H9 (cell line): ENCODE data around the gene PEX10. TPM values are rescaled to one million over a fixed set of nuclear protein-coding genes. Genes with fewer than 3 reads are reported as not detected.

Experiments
- DNase-seq: peaks from one replicate; pipeline ENCODE4 v3.0.0-alpha.2; 2017
- H2AFZ ChIP-seq: one replicate; pipeline ENCODE4 v1.6.1; 2013; ENCODE audit warnings: mild to moderate bottlenecking, low read length, control low read depth, moderate library complexity
- H2AK5ac ChIP-seq: 2 replicates; pipeline ENCODE4 v1.6.1; 2013; ENCODE audit warnings: low read length, control low read depth, mixed read lengths; ENCODE audit not compliant: insufficient read length
- H2BK120ac ChIP-seq: one replicate; pipeline ENCODE4 v1.6.1; 2013; ENCODE audit warnings: low read depth, mild to moderate bottlenecking, low read length, control low read depth, inconsistent platforms; ENCODE audit not compliant: poor library complexity, severe bottlenecking
- H2BK12ac ChIP-seq: 2 replicates; pipeline ENCODE4 v1.6.1; 2013; ENCODE audit warnings: low read length, control low read depth, mixed read lengths, low read depth; ENCODE audit not compliant: insufficient read length
- H2BK15ac ChIP-seq: 2 replicates; pipeline ENCODE4 v1.6.1; 2013; ENCODE audit warnings: low read depth, low read length, control low read depth
- H2BK20ac ChIP-seq: one replicate; pipeline ENCODE4 v1.6.1; 2013; ENCODE audit warnings: low read depth, mild to moderate bottlenecking, low read length, control low read depth, inconsistent platforms; ENCODE audit not compliant: poor library complexity, severe bottlenecking
- H2BK5ac ChIP-seq: 2 replicates; pipeline ENCODE4 v1.6.1; 2013; ENCODE audit warnings: low read length, control low read depth, mixed read lengths; ENCODE audit not compliant: insufficient read length
- H3K14ac ChIP-seq: 2 replicates; pipeline ENCODE4 v1.6.1; 2013; ENCODE audit warnings: low read length, control low read depth; ENCODE audit not compliant: insufficient read depth
- H3K18ac ChIP-seq: 2 replicates; pipeline ENCODE4 v1.6.1; 2013; ENCODE audit warnings: low read depth, mild to moderate bottlenecking, mixed read lengths, low read length, control low read depth; ENCODE audit not compliant: insufficient read length
- H3K23ac ChIP-seq: 2 replicates; pipeline ENCODE4 v1.6.1; 2013; ENCODE audit warnings: low read length, control low read depth, mixed read lengths, low read depth; ENCODE audit not compliant: insufficient read length
- H3K23me2 ChIP-seq: 2 replicates; pipeline ENCODE4 v1.6.1; 2013; ENCODE audit warnings: low read depth, mild to moderate bottlenecking, mixed read lengths, low read length, control low read depth; ENCODE audit not compliant: insufficient read length, poor library complexity, severe bottlenecking
- H3K27ac ChIP-seq: 2 replicates; pipeline ENCODE4 v1.5.1; 2013; ENCODE audit warnings: low read length, control low read depth, mixed read lengths, low read depth; ENCODE audit not compliant: insufficient read length
- H3K27me3 ChIP-seq: 2 replicates; pipeline ENCODE4 v1.6.1; 2013; ENCODE audit warnings: low read length, control low read depth, inconsistent platforms; ENCODE audit not compliant: insufficient read depth
- H3K4ac ChIP-seq: 2 replicates; pipeline ENCODE4 v1.6.1; 2013; ENCODE audit warnings: low read depth, mild to moderate bottlenecking, control low read depth, inconsistent platforms, low read length, moderate library complexity
- H3K4me1 ChIP-seq: 2 replicates; pipeline ENCODE4 v1.6.1; 2013; ENCODE audit warnings: low read length, control low read depth, inconsistent platforms; ENCODE audit not compliant: insufficient read depth
- H3K4me2 ChIP-seq: 2 replicates; pipeline ENCODE4 v1.6.1; 2013; ENCODE audit warnings: low read length, control low read depth, mixed read lengths; ENCODE audit not compliant: insufficient read length, insufficient read depth
- H3K56ac ChIP-seq: 2 replicates; pipeline ENCODE4 v1.6.1; 2013; ENCODE audit warnings: low read depth, mild to moderate bottlenecking, mixed read lengths, low read length, control low read depth; ENCODE audit not compliant: insufficient read length
- H3K79me1 ChIP-seq: 2 replicates; pipeline ENCODE4 v1.6.1; 2013; ENCODE audit warnings: low read depth, mild to moderate bottlenecking, moderate library complexity, low read length, control low read depth, inconsistent platforms; ENCODE audit not compliant: insufficient read depth, poor library complexity, severe bottlenecking
- H3K79me2 ChIP-seq: 2 replicates; pipeline ENCODE4 v1.6.1; 2013; ENCODE audit warnings: low read length, control low read depth, inconsistent platforms; ENCODE audit not compliant: insufficient read depth
- H3K9ac ChIP-seq: 2 replicates; pipeline ENCODE4 v1.6.1; 2013; ENCODE audit warnings: low read length, control low read depth, mixed read lengths; ENCODE audit not compliant: insufficient read length; ENCODE audit errors: extremely low read depth
- H3K9me3 ChIP-seq: one replicate; pipeline ENCODE4 v1.6.1; 2013; ENCODE audit warnings: low read depth, low read length, inconsistent platforms; ENCODE audit not compliant: control insufficient read depth
- H3T11ph ChIP-seq: one replicate; pipeline ENCODE4 v1.6.1; 2013; ENCODE audit warnings: mild to moderate bottlenecking, low read length, control low read depth, inconsistent platforms
- H4K20me1 ChIP-seq: one replicate; pipeline ENCODE4 v1.6.1; 2013; ENCODE audit not compliant: control insufficient read depth, insufficient read length, insufficient read depth
- H4K5ac ChIP-seq: 2 replicates; pipeline ENCODE4 v1.6.1; 2013; ENCODE audit warnings: low read depth, mild to moderate bottlenecking, mixed read lengths, low read length, control low read depth; ENCODE audit not compliant: insufficient read length
- H4K8ac ChIP-seq: replicated peaks from 2 replicates; pipeline ENCODE4 v1.6.1; 2013; ENCODE audit warnings: low read length, control low read depth, mixed read lengths, low read depth; ENCODE audit not compliant: insufficient read length
- H4K91ac ChIP-seq: 2 replicates; pipeline ENCODE4 v1.6.1; 2013; ENCODE audit warnings: low read depth, mild to moderate bottlenecking, moderate library complexity, mixed read lengths, low read length, control low read depth; ENCODE audit not compliant: insufficient read length
- H3K27ac Mint-ChIP-seq, 3 experiments: 2 replicates in 2 of 3; 3 replicates in 1 of 3; pipeline ENCODE4 v1.8.0; 2020 to 2021; ENCODE audit warnings: mixed read lengths in 3 of 3, mild to moderate bottlenecking in 1 of 3, moderate library complexity in 1 of 3
- H3K27me3 Mint-ChIP-seq: 2 replicates; pipeline ENCODE4 v1.8.0; 2021; ENCODE audit warnings: low read depth, mild to moderate bottlenecking, moderate library complexity, mixed read lengths
- H3K36me3 Mint-ChIP-seq, 3 experiments: 2 replicates in 2 of 3; 3 replicates in 1 of 3; pipeline ENCODE4 v1.8.0; 2020 to 2021; ENCODE audit warnings: low read depth in 3 of 3, mixed read lengths in 3 of 3; ENCODE audit not compliant: insufficient read depth in 1 of 3
- H3K4me1 Mint-ChIP-seq, 2 experiments: 2 replicates each; pipeline ENCODE4 v1.8.0; 2020; ENCODE audit warnings: mixed read lengths in 2 of 2
- H3K4me3 Mint-ChIP-seq, 2 experiments: 2 replicates in 1 of 2; 3 replicates in 1 of 2; pipeline ENCODE4 v1.8.0; 2020 to 2021; ENCODE audit warnings: mild to moderate bottlenecking in 2 of 2, mixed read lengths in 2 of 2, moderate library complexity in 1 of 2
- H3K9me3 Mint-ChIP-seq, 2 experiments: 2 replicates in 1 of 2; 3 replicates in 1 of 2; pipeline ENCODE4 v1.8.0; 2020; ENCODE audit warnings: mild to moderate bottlenecking in 2 of 2, mixed read lengths in 2 of 2, moderate library complexity in 1 of 2
- CTCF ChIP-seq: fragments of 200-600 bp; sonication (generic); conservative IDR thresholded peaks from 3 replicates; pipeline ENCODE4 v1.8.0; 2021; ENCODE audit warnings: antibody characterized with exemption, mild to moderate bottlenecking
- WGBS: extraction: QIAGEN DNeasy Blood & Tissue Kit; methylation state at CpG from one replicate; pipeline ENCODE4 v1.1.7; 2013; ENCODE audit warnings: missing lambda C conversion rate, low lambda C conversion rate, mixed read lengths; ENCODE audit not compliant: insufficient read length; ENCODE audit errors: extremely low coverage; 5-methylcytosine and 5-hydroxymethylcytosine counted together
- total RNA-seq: library from RNA; stranded (reverse); gene quantifications from 2 replicates; pipeline ENCODE4 v1.2.1, GENCODE V29; 2021

PEX10 gene
- total RNA-seq, 1 experiment from 2014 or later = 34.4 TPM

DNA sequence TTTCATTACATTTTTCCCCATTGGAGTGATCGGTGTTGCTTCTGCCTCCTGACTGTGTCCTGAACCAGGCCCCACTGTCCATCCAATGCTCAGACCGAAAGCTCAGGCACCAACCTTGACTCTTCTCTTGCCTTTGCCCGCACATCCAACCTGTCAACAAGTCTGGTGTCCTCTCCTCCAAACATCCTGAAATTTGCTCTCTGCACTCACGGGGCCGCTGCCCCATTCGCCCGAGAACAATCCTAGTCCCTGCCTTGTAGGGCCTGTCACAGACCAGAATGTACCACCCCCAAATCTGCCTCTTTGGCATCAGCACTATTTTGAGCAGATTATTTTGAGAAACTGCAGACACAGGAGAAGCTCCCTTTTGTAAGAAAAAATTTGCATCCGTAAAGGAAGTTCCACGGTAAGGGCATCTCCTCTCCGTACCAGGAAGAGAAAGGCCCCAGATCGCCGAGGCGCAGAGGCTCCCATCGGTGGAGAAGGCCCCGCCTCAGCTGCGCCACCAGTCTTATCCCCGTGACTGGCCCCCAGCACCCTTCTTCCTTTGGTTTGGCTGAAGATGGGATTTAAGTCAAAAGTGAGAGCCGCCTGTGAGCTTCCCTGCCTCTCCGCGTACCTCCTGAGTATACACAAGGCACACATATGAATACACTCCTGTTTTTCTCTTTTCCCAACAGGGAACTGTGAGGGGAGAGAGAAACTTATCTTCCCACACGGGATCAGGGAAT lies 28.1 kb downstream of the PEX10 start:
- Histone ChIP-seq H2BK20ac (no peak overlapping the region), H2BK12ac (no peak overlapping the region), H4K20me1 (no peaks in the 10 kb centered on the region), H3K27me3 (no peaks in the 10 kb centered on the region), H3K18ac (no peak overlapping the region), H3K23me2 (no peaks in the 10 kb centered on the region), H3K14ac (no peak overlapping the region), H3K9ac (no peak overlapping the region), H3K4me2 (no peak overlapping the region), H3T11ph (no peak overlapping the region), H2BK120ac (no peak overlapping the region), H3K56ac (no peak overlapping the region), H2BK5ac (no peak overlapping the region), H3K4ac (no peak overlapping the region), H2AK5ac (no peak overlapping the region), H3K79me2 (no peaks in the 10 kb centered on the region), H4K5ac (no peak overlapping the region), H3K23ac (no peak overlapping the region), H3K27ac (no peak overlapping the region), H3K9me3 (no peaks in the 10 kb centered on the region), H4K8ac (no peak overlapping the region), H3K4me1 (no peaks in the 10 kb centered on the region), H4K91ac (no peak overlapping the region), H2BK15ac (no peak overlapping the region), H3K79me1 (no peaks in the 10 kb centered on the region), H2AFZ (no peak overlapping the region)
- no peaks in the 10 kb centered on the region for H3K9me3 Mint-ChIP-seq
- TF ChIP-seq CTCF = no peak
- peaks cover 3 to 4% of the 10 kb centered on the region in 2 experiments; a peak in 1 of 4 replicates for H3K4me1 Mint-ChIP-seq
- H3K27me3 Mint-ChIP-seq = no peaks in the 10 kb centered on the region; the same call in 1 of the 2 replicates
- WGBS = no CpG with 5 or more reads among the region's 21 CpGs
- DNase-seq = no peak
- peaks cover 0 to 11% (median 0%) of the 10 kb centered on the region in 3 experiments; a peak in 3 of 7 replicates for H3K36me3 Mint-ChIP-seq
- H3K4me3 Mint-ChIP-seq = no peak overlapping the region
- 0 out of 7 replicates have a peak overlapping the region, but pooled peaks of 1 of the 3 experiments have one; percentile 9 for H3K27ac Mint-ChIP-seq
